CD14-positive monocyte (primary cell): ENCODE measurements around the gene TP53BP2. TPM values are rescaled to one million over a fixed set of nuclear protein-coding genes. Genes with fewer than 3 reads are reported as not detected.

ENCODE experiments used
- DNase-seq, 3 donors: peaks; one replicate each; pipeline ENCODE4 v3.0.0-alpha.2; 2011 to 2022
- H2AFZ ChIP-seq: 2 replicates; pipeline ENCODE4 v1.6.0; 2012; ENCODE audit warnings: mild to moderate bottlenecking, low read depth, low read length, inconsistent platforms; ENCODE audit not compliant: insufficient read depth, poor library complexity, severe bottlenecking
- H3K27ac ChIP-seq, 2 donors: 1 replicate in 1 of 2; 2 replicates in 1 of 2; pipeline ENCODE4 v1.5.1; 2012 to 2013; ENCODE audit warnings: low read length in 2 of 2, control low read depth in 1 of 2, inconsistent platforms in 1 of 2, low read depth in 1 of 2, mild to moderate bottlenecking in 1 of 2
- H3K27me3 ChIP-seq, 2 donors: one replicate each; pipeline versions ENCODE4 v1.6.0 to v1.6.1; 2011 to 2013; ENCODE audit warnings: low read length in 2 of 2; ENCODE audit not compliant: control insufficient read depth in 2 of 2, insufficient read depth in 2 of 2
- H3K36me3 ChIP-seq, 2 donors: replicated peaks in 1 of 2; 1 replicate in 1 of 2; 2 replicates in 1 of 2; pipeline versions ENCODE4 v1.5.1 to v1.6.1; 2012 to 2013; ENCODE audit warnings: low read length in 2 of 2, control low read depth in 1 of 2, inconsistent platforms in 1 of 2, mild to moderate bottlenecking in 1 of 2; ENCODE audit not compliant: insufficient read depth in 2 of 2, control insufficient read depth in 1 of 2
- H3K4me1 ChIP-seq, 2 donors: 1 replicate in 1 of 2; 2 replicates in 1 of 2; pipeline versions ENCODE4 v1.5.1 to v1.6.1; 2012 to 2013; ENCODE audit warnings: low read length in 2 of 2, control low read depth in 1 of 2, inconsistent platforms in 1 of 2, mild to moderate bottlenecking in 1 of 2, moderate library complexity in 1 of 2; ENCODE audit not compliant: insufficient read depth in 2 of 2, control insufficient read depth in 1 of 2
- H3K4me2 ChIP-seq: replicated peaks from 2 replicates; pipeline ENCODE3; 2012; ENCODE audit warnings: low read length, moderate library complexity, mild to moderate bottlenecking; ENCODE audit not compliant: poor library complexity, severe bottlenecking; ENCODE audit errors: extremely low read depth
- H3K4me3 ChIP-seq, 3 experiments: fragments of 200-600 bp in 1 of 3; sonication (generic) in 1 of 3; replicated peaks in 1 of 3; 1 replicate in 2 of 3; 2 replicates in 1 of 3; pipeline ENCODE4 v1.5.1; 2011 to 2013; ENCODE audit warnings: low read length in 3 of 3, mild to moderate bottlenecking in 3 of 3, control low read depth in 2 of 3, low read depth in 2 of 3, inconsistent platforms in 1 of 3, moderate library complexity in 1 of 3
- H3K79me2 ChIP-seq: 2 replicates; pipeline ENCODE4 v1.6.0; 2012; ENCODE audit warnings: mild to moderate bottlenecking, control low read depth, inconsistent platforms, low read length, moderate library complexity; ENCODE audit not compliant: insufficient read depth
- H3K9ac ChIP-seq: 2 replicates; pipeline ENCODE4 v1.6.0; 2017; ENCODE audit warnings: low read length, mild to moderate bottlenecking; ENCODE audit not compliant: insufficient read depth, poor library complexity, severe bottlenecking
- H3K9me3 ChIP-seq, 2 donors: replicated peaks in 1 of 2; 1 replicate in 1 of 2; 2 replicates in 1 of 2; pipeline versions ENCODE4 v1.5.1 to v1.6.1; 2012 to 2013; ENCODE audit warnings: low read length in 2 of 2, control low read depth in 1 of 2; ENCODE audit not compliant: control insufficient read depth in 1 of 2, insufficient read depth in 1 of 2
- H4K20me1 ChIP-seq: 2 replicates; pipeline ENCODE4 v1.6.0; 2012; ENCODE audit warnings: mild to moderate bottlenecking, low read length, control low read depth, moderate library complexity; ENCODE audit not compliant: insufficient read depth
- H3K27ac Mint-ChIP-seq, 7 donors: one replicate each; pipeline ENCODE4 v1.8.0; 2020; ENCODE audit warnings: mild to moderate bottlenecking in 7 of 7, mixed read lengths in 7 of 7, moderate library complexity in 6 of 7, inconsistent platforms in 2 of 7
- H3K27me3 Mint-ChIP-seq, 3 donors: one replicate each; pipeline ENCODE4 v1.8.0; 2021 to 2022; ENCODE audit warnings: low read depth in 3 of 3, mild to moderate bottlenecking in 3 of 3, mixed read lengths in 3 of 3, moderate library complexity in 3 of 3, inconsistent platforms in 1 of 3
- H3K36me3 Mint-ChIP-seq, 2 donors: one replicate each; pipeline ENCODE4 v1.8.0; 2020; ENCODE audit warnings: mixed read lengths in 2 of 2, inconsistent platforms in 1 of 2, mild to moderate bottlenecking in 1 of 2
- H3K4me1 Mint-ChIP-seq: one replicate; pipeline ENCODE4 v1.8.0; 2020; ENCODE audit warnings: mild to moderate bottlenecking, mixed read lengths
- H3K4me3 Mint-ChIP-seq, 2 donors: one replicate each; pipeline ENCODE4 v1.8.0; 2020; ENCODE audit warnings: mild to moderate bottlenecking in 2 of 2, mixed read lengths in 2 of 2, moderate library complexity in 1 of 2
- H3K9me3 Mint-ChIP-seq, 7 donors: one replicate each; pipeline ENCODE4 v1.8.0; 2020 to 2022; ENCODE audit warnings: mixed read lengths in 7 of 7, mild to moderate bottlenecking in 6 of 7, moderate library complexity in 6 of 7, inconsistent platforms in 2 of 7
- CTCF ChIP-seq: fragments of 200-600 bp; IDR thresholded peaks from one replicate; pipeline ENCODE4 v1.8.0; 2022; ENCODE audit warnings: antibody characterized with exemption, mild to moderate bottlenecking
- WGBS: methylation state at CpG from one replicate; pipeline ENCODE4 v1.1.5; 2013; ENCODE audit warnings: missing lambda C conversion rate; ENCODE audit not compliant: insufficient coverage; 5-methylcytosine and 5-hydroxymethylcytosine counted together
- intact Hi-C, 2 donors: fragments of 100-400 bp; cut with micrococcal nuclease; formaldehyde crosslinking; loops; one replicate each; pipeline versions ENCODE4 v1.15.0 to v1.15.1; 2023
- polyA plus RNA-seq, 3 donors: library from polyadenylated mRNA; depleted of rRNA in 1 of 3; unstranded in 2 of 3; stranded (reverse) in 1 of 3; fragments of 300-500 nt in 2 of 3; fragments of >200 nt in 1 of 3; fragmentation: Illumina TruSeq in 2 of 3; gene quantifications; 1 replicate in 2 of 3; 2 replicates in 1 of 3; pipeline ENCODE4 v1.2.3, GENCODE V29; 2012 to 2021

The TP53BP2 gene
- polyA plus RNA-seq, 3 donors = 5.7 to 19.7 (median 8.8) TPM

DNA sequence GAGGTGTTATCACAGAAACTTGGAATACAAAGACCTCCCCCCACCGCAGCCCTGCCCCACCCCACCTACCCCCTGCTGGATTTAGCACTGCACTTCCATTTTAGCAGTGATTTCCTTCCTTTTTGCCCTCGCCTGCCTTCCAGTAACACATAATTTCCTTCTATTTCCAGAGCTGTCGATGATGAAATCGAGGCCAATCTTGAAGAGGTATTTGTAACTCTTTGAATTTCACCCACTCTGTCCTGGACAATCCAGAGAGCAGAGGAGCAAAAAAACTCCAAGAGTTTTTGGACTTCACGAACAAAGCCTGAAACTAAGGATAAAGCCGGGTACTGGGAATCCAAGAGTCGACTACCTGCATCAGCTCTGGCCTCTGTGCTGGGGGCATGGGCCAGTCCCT, 84.3 kb downstream of the TP53BP2 start:
- no peak overlapping the region for H3K27ac ChIP-seq
- WGBS = 91% methylated on average over 3 of the region's 7 CpGs
- H3K9me3 ChIP-seq = no peaks in the 10 kb centered on the region
- no peak for DNase-seq
- Mint-ChIP-seq H3K4me3 (no peak overlapping the region), H3K27ac (peak overlapping the region in 3 of 7 donors; percentile 4 to 44 (median 25)), H3K36me3 (peaks cover 87 to 100% of the 10 kb centered on the region in 2 donors), H3K27me3 (peaks cover 0 to 4% (median 0%) of the 10 kb centered on the region in 3 donors), H3K9me3 (no peaks in the 10 kb centered on the region), H3K4me1 (peaks cover 3% of the 10 kb centered on the region)
- H3K79me2 ChIP-seq = no peaks in the 10 kb centered on the region
- H3K36me3 ChIP-seq = peaks cover 99 to 100% of the 10 kb centered on the region in 2 donors
- no peak overlapping the region for H3K9ac ChIP-seq
- intact Hi-C loops = no loop called here
- no peaks in the 10 kb centered on the region for H3K27me3 ChIP-seq
- H2AFZ ChIP-seq = no peak overlapping the region
- peaks cover 9% of the 10 kb centered on the region for H4K20me1 ChIP-seq
- H3K4me1 ChIP-seq = no peaks in the 10 kb centered on the region
- no peak for TF ChIP-seq CTCF
- H3K4me2 ChIP-seq = no peak overlapping the region
- H3K4me3 ChIP-seq = no peak overlapping the region

DNA sequence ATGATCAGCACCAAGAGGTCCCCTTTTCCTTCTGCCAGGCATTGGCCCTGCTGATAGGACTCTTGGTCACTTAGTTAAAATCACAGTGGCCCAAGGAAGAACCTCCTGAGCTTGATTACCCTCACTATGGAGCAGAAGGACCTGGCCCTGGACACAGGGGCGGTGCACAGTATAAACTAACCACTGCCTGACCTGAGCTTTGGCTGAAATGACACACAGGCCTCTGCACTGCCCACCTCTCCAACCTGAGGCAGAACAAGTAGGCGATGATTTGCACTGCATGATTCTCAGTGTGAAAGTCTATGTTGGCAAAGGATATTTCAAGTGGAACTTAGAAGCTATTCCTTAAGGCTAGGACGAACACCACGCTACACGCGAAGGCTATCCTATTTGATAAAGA, 84.9 kb downstream of the TP53BP2 start:
- H3K4me2 ChIP-seq = no peak overlapping the region
- no peaks in the 10 kb centered on the region for H3K79me2 ChIP-seq
- H3K27me3 Mint-ChIP-seq = peaks cover 0 to 4% (median 0%) of the 10 kb centered on the region in 3 donors
- no peaks in the 10 kb centered on the region for H3K9me3 Mint-ChIP-seq
- no peaks in the 10 kb centered on the region for H3K27me3 ChIP-seq
- H4K20me1 ChIP-seq = peaks cover 14% of the 10 kb centered on the region
- peaks cover 3% of the 10 kb centered on the region for H3K4me1 Mint-ChIP-seq
- peak overlapping the region in 4 of 7 donors; percentile 44 to 78 (median 52) for H3K27ac Mint-ChIP-seq
- H3K4me1 ChIP-seq = no peaks in the 10 kb centered on the region
- DNase-seq = no peak
- no peak overlapping the region for H3K9ac ChIP-seq
- H3K4me3 Mint-ChIP-seq = no peak overlapping the region
- 97% methylated on average over 6 of the region's 6 CpGs for WGBS
- H3K9me3 ChIP-seq = no peaks in the 10 kb centered on the region
- intact Hi-C loops = no loop called here
- no peak overlapping the region for H3K4me3 ChIP-seq
- peaks cover 87 to 100% of the 10 kb centered on the region in 2 donors for H3K36me3 Mint-ChIP-seq
- H3K36me3 ChIP-seq = peaks cover 99 to 100% of the 10 kb centered on the region in 2 donors
- peak overlapping the region in 1 of 2 donors; percentile 20 for H3K27ac ChIP-seq
- H2AFZ ChIP-seq = no peak overlapping the region
- no peak for TF ChIP-seq CTCF
